Osteocyte (in vitro differentiated cells): ENCODE data around the gene PRKCZ. TPM values are rescaled to one million over a fixed set of nuclear protein-coding genes. Genes with fewer than 3 reads are reported as not detected.
"Not testable (repeated sequence)": the region's sequence is repeated elsewhere in the genome, so short reads cannot be mapped to it uniquely, and the experiment has no call there.

Source experiments
- DNase-seq: peaks from one replicate; pipeline ENCODE4 v3.0.0; 2021; ENCODE audit warnings: mixed read lengths; ENCODE audit not compliant: unreplicated experiment; ENCODE audit errors: extremely low spot score
- H3K27ac Mint-ChIP-seq: one replicate; pipeline ENCODE4 v1.8.0; 2021; ENCODE audit warnings: mild to moderate bottlenecking, mixed read lengths; ENCODE audit not compliant: unreplicated experiment
- H3K27me3 Mint-ChIP-seq: one replicate; pipeline ENCODE4 v1.8.0; 2021; ENCODE audit warnings: mixed read lengths; ENCODE audit not compliant: unreplicated experiment
- H3K36me3 Mint-ChIP-seq: one replicate; pipeline ENCODE4 v1.8.0; 2021; ENCODE audit warnings: mixed read lengths; ENCODE audit not compliant: unreplicated experiment
- H3K4me1 Mint-ChIP-seq: one replicate; pipeline ENCODE4 v1.8.0; 2021; ENCODE audit warnings: mixed read lengths; ENCODE audit not compliant: unreplicated experiment
- H3K4me3 Mint-ChIP-seq: one replicate; pipeline ENCODE4 v1.8.0; 2021; ENCODE audit warnings: mild to moderate bottlenecking, moderate library complexity, mixed read lengths; ENCODE audit not compliant: unreplicated experiment
- H3K9me3 Mint-ChIP-seq: one replicate; pipeline ENCODE4 v1.8.0; 2021; ENCODE audit warnings: mixed read lengths; ENCODE audit not compliant: unreplicated experiment
- CTCF ChIP-seq: fragments of 200-600 bp; sonication (generic); IDR thresholded peaks from 2 replicates; pipeline ENCODE4 v1.5.0; 2021; ENCODE audit warnings: antibody characterized with exemption, mild to moderate bottlenecking, moderate library complexity
- total RNA-seq: library from RNA; stranded (reverse); gene quantifications from 2 replicates; pipeline ENCODE4 v1.2.1, GENCODE V29; 2021

PRKCZ gene
- total RNA-seq, 1 donor from 2014 or later, result 3.1 TPM

GRCh38 chr1:2112280-2112701 is 62.1 kb downstream of the PRKCZ start:
- Mint-ChIP-seq H3K27me3 (peaks cover 21% of the 10 kb centered on the region), H3K36me3 (no peaks in the 10 kb centered on the region), H3K27ac (no peak overlapping the region), H3K4me1 (peaks cover 4% of the 10 kb centered on the region), H3K9me3 (no peaks in the 10 kb centered on the region), H3K4me3 (no peak overlapping the region)
- no peak for DNase-seq
- no peak for TF ChIP-seq CTCF

- peaks cover 26% of the 10 kb centered on the region for H3K27me3 Mint-ChIP-seq
- DNase-seq, result no peak
- H3K9me3 Mint-ChIP-seq, result peaks cover 2% of the 10 kb centered on the region
- no peak for TF ChIP-seq CTCF
- no peak overlapping the region for H3K27ac Mint-ChIP-seq
- H3K4me3 Mint-ChIP-seq, result no peak overlapping the region
- peaks cover 4% of the 10 kb centered on the region for H3K4me1 Mint-ChIP-seq
- no peaks in the 10 kb centered on the region for H3K36me3 Mint-ChIP-seq
Observed at GRCh38 chr1:2113620-2114135, 63.5 kb downstream of the PRKCZ start.

DNA sequence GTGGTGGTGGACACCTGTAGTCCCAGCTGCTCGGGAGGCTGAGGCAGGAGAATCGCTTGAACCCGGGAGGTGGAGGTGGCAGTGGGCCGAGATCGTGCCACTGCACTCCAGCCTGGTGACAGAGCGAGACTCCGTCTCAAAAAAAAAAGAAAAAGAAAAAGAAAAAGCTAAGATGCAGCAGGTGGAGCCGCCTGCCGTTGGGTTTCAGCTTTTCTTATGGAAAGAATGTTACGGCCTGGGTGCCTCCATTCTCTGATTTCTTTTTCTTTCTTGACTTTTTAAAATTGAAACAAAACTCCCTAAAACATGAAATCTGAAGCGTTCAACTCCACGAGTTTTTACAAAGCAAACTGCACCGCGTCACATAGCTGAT is 64.4 kb downstream of the PRKCZ start:
- H3K36me3 Mint-ChIP-seq, H3K4me3 Mint-ChIP-seq, H3K4me1 Mint-ChIP-seq, H3K9me3 Mint-ChIP-seq, DNase-seq, H3K27ac Mint-ChIP-seq: not testable (repeated sequence)
- H3K27me3 Mint-ChIP-seq, result peaks cover 26% of the 10 kb centered on the region

DNA sequence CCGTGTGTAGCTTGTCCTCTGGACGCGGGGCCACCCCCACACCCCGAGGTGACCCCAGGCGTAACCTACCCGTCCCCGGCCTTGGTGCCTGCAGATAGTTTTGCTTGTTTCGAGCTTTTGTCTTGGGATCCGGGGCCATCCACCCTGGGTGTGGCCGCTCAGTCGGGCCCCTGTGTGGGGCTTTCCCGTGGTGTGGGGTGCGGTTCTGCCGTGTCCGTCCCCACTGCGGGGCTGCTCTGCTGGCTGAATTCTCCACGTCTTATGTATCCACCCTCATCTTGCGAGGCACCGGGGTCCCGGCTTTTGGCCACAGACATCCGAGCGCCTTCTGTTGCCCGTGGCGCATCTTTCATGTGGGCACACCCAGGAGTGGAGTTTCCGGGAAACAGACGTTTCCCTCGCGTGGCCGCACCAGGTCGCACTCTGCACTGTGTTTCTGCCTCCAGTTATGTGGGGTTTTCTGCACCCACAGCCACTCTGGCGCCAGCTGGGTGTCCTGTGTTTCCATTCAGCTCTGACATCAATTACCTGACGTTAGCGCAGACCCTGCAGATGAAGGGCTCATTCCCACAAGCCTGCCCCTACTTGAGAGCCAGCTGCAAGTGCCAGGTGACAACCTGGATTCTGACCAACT is 64.9 kb downstream of the PRKCZ start:
- Mint-ChIP-seq H3K27me3 (peaks cover 26% of the 10 kb centered on the region), H3K36me3 (no peaks in the 10 kb centered on the region), H3K4me1 (peaks cover 4% of the 10 kb centered on the region), H3K27ac (no peak overlapping the region), H3K4me3 (no peak overlapping the region), H3K9me3 (peaks cover 6% of the 10 kb centered on the region)
- no peak for DNase-seq
- no peak for TF ChIP-seq CTCF

- H3K4me3 Mint-ChIP-seq, result no peak overlapping the region
- H3K27ac Mint-ChIP-seq, result no peak overlapping the region
- no peak for TF ChIP-seq CTCF
- no peaks in the 10 kb centered on the region for H3K36me3 Mint-ChIP-seq
- no peak for DNase-seq
- peaks cover 4% of the 10 kb centered on the region for H3K4me1 Mint-ChIP-seq
- peaks cover 6% of the 10 kb centered on the region for H3K9me3 Mint-ChIP-seq
- peaks cover 26% of the 10 kb centered on the region for H3K27me3 Mint-ChIP-seq
Observed at GRCh38 chr1:2115702-2116341, 65.6 kb downstream of the PRKCZ start.
